Thoracic aorta (tissue), 2 donors: ENCODE results near the gene MAP1A. TPM values are rescaled to one million over a fixed set of nuclear protein-coding genes. Genes with fewer than 3 reads are reported as not detected.

Source experiments
- ATAC-seq: fragments of 150-250 bp; one replicate; pipeline ENCODE4 v1.8.0; 2017; ENCODE audit warnings: low read depth; ENCODE audit not compliant: insufficient number of reproducible peaks, low FRiP score
- DNase-seq: peaks from one replicate; pipeline ENCODE4 v3.0.0-alpha.2; 2020; ENCODE audit warnings: low spot score
- H3K27ac ChIP-seq, 2 donors: fragments of 200-600 bp; sonication (generic); 1 replicate in 1 of 2; 2 replicates in 1 of 2; pipeline ENCODE4 v1.5.1; 2016; ENCODE audit warnings: mild to moderate bottlenecking in 2 of 2, moderate library complexity in 2 of 2
- H3K27me3 ChIP-seq: fragments of 200-600 bp; sonication (generic); replicated peaks from 2 replicates; pipeline ENCODE4 v1.6.0; 2016; ENCODE audit warnings: mild to moderate bottlenecking; ENCODE audit not compliant: insufficient read depth
- H3K36me3 ChIP-seq: fragments of 200-600 bp; sonication (generic); one replicate; pipeline ENCODE4 v1.5.1; 2016
- H3K4me1 ChIP-seq, 2 donors: fragments of 200-600 bp; sonication (generic); 1 replicate in 1 of 2; 2 replicates in 1 of 2; pipeline versions ENCODE4 v1.5.1 to v1.6.0; 2016; ENCODE audit warnings: low read depth in 2 of 2, mild to moderate bottlenecking in 1 of 2; ENCODE audit not compliant: control insufficient read depth in 1 of 2
- H3K4me3 ChIP-seq: fragments of 200-600 bp; sonication (generic); 2 replicates; pipeline ENCODE4 v1.5.1; 2016; ENCODE audit warnings: mild to moderate bottlenecking
- H3K9me3 ChIP-seq: fragments of 200-600 bp; sonication (generic); 2 replicates; pipeline ENCODE4 v1.5.1; 2016
- total RNA-seq, 2 donors: library from RNA; depleted of rRNA; stranded (reverse); fragments of >200 nt; gene quantifications; one replicate each; pipeline versions ENCODE4 v1.1.0 to v1.2.3, GENCODE V29; 2016
- TF ChIP-seq, protein P1 (sequence below): fragments of 200-600 bp; sonication (generic); IDR thresholded peaks from one replicate; pipeline ENCODE4 v1.5.1; 2019; ENCODE audit warnings: antibody characterized with exemption

Gene MAP1A
- total RNA-seq, 2 donors from 2014 or later: 29.8 to 39.4 TPM

DNA sequence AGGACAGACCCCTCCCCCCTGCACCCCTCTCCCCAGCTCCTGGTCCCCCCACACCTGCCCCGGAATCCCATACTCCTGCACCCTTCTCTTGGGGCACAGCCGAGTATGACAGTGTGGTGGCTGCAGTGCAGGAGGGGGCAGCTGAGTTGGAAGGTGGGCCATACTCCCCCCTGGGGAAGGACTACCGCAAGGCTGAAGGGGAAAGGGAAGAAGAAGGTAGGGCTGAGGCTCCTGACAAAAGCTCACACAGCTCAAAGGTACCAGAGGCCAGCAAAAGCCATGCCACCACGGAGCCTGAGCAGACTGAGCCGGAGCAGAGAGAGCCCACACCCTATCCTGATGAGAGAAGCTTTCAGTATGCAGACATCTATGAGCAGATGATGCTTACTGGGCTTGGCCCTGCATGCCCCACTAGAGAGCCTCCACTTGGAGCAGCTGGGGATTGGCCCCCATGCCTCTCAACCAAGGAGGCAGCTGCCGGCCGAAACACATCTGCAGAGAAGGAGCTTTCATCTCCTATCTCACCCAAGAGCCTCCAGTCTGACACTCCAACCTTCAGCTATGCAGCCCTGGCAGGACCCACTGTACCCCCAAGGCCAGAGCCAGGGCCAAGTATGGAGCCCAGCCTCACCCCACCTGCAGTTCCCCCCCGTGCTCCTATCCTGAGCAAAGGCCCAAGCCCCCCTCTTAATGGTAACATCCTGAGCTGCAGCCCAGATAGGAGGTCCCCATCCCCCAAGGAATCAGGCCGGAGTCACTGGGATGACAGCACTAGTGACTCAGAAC is 9.8 kb downstream of the MAP1A start:
- no peak for ATAC-seq
- H3K4me1 ChIP-seq: peaks cover 0 to 5% of the 10 kb centered on the region in 2 donors
- no peak for DNase-seq
- H3K9me3 ChIP-seq: peaks cover 15% of the 10 kb centered on the region
- no peak overlapping the region for H3K27ac ChIP-seq
- no peaks in the 10 kb centered on the region for H3K27me3 ChIP-seq
- TF ChIP-seq, protein P1, sequence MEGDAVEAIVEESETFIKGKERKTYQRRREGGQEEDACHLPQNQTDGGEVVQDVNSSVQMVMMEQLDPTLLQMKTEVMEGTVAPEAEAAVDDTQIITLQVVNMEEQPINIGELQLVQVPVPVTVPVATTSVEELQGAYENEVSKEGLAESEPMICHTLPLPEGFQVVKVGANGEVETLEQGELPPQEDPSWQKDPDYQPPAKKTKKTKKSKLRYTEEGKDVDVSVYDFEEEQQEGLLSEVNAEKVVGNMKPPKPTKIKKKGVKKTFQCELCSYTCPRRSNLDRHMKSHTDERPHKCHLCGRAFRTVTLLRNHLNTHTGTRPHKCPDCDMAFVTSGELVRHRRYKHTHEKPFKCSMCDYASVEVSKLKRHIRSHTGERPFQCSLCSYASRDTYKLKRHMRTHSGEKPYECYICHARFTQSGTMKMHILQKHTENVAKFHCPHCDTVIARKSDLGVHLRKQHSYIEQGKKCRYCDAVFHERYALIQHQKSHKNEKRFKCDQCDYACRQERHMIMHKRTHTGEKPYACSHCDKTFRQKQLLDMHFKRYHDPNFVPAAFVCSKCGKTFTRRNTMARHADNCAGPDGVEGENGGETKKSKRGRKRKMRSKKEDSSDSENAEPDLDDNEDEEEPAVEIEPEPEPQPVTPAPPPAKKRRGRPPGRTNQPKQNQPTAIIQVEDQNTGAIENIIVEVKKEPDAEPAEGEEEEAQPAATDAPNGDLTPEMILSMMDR: no peak
- H3K36me3 ChIP-seq: peaks cover 24% of the 10 kb centered on the region
- H3K4me3 ChIP-seq: no peak overlapping the region

DNA sequence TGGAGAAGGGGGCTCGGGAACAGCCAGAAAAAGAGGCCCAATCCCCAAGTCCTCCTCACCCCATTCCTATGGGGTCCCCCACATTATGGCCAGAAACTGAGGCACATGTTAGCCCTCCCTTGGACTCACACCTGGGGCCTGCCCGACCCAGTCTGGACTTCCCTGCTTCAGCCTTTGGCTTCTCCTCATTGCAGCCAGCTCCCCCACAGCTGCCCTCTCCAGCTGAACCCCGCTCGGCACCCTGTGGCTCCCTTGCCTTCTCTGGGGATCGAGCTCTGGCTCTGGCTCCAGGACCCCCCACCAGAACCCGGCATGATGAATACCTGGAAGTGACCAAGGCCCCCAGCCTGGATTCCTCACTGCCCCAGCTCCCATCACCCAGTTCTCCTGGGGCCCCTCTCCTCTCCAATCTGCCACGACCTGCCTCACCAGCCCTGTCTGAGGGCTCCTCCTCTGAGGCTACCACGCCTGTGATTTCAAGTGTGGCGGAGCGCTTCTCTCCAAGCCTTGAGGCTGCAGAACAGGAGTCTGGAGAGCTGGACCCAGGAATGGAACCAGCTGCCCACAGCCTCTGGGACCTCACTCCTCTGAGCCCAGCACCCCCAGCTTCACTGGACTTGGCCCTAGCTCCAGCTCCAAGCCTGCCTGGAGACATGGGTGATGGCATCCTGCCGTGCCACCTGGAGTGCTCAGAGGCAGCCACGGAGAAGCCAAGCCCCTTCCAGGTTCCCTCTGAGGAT is 10.6 kb downstream of the MAP1A start:
- Histone ChIP-seq H3K27ac (no peak overlapping the region), H3K27me3 (no peaks in the 10 kb centered on the region), H3K9me3 (peaks cover 15% of the 10 kb centered on the region), H3K4me3 (no peak overlapping the region), H3K4me1 (peaks cover 0 to 5% of the 10 kb centered on the region in 2 donors), H3K36me3 (peaks cover 16% of the 10 kb centered on the region)
- DNase-seq: no peak
- TF ChIP-seq, protein P1: no peak
- no peak for ATAC-seq

DNA sequence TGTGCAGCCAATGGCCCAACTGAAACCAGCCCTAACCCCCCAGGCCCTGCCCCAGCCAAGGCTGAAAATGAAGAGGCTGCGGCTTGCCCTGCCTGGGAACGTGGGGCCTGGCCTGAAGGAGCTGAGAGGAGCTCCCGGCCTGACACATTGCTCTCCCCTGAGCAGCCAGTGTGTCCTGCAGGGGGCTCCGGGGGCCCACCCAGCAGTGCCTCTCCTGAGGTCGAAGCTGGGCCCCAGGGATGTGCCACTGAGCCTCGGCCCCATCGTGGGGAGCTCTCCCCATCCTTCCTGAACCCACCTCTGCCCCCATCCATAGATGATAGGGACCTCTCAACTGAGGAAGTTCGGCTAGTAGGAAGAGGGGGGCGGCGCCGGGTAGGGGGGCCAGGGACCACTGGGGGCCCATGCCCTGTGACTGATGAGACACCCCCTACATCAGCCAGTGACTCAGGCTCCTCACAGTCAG is 11.2 kb downstream of the MAP1A start:
- Histone ChIP-seq H3K27ac (no peak overlapping the region), H3K9me3 (peaks cover 15% of the 10 kb centered on the region), H3K4me1 (peaks cover 0 to 5% of the 10 kb centered on the region in 2 donors), H3K4me3 (no peak overlapping the region), H3K36me3 (peaks cover 10% of the 10 kb centered on the region), H3K27me3 (no peaks in the 10 kb centered on the region)
- no peak for DNase-seq
- ATAC-seq: no peak
- TF ChIP-seq, protein P1: no peak

DNA sequence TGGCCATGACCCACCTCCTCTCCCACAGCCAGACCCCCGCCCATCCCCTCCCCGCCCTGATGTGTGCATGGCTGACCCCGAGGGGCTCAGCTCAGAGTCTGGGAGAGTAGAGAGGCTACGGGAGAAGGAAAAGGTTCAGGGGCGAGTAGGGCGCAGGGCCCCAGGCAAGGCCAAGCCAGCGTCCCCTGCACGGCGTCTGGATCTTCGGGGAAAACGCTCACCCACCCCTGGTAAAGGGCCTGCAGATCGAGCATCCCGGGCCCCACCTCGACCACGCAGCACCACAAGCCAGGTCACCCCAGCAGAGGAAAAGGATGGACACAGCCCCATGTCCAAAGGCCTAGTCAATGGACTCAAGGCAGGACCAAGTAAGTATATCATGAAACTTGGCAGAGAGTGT is 11.7 kb downstream of the MAP1A start:
- peaks cover 5% of the 10 kb centered on the region for H3K36me3 ChIP-seq
- H3K4me1 ChIP-seq: peaks cover 0 to 5% of the 10 kb centered on the region in 2 donors
- no peak for ATAC-seq
- H3K27me3 ChIP-seq: no peaks in the 10 kb centered on the region
- peaks cover 11% of the 10 kb centered on the region for H3K9me3 ChIP-seq
- DNase-seq: no peak
- H3K27ac ChIP-seq: no peak overlapping the region
- no peak overlapping the region for H3K4me3 ChIP-seq
- TF ChIP-seq, protein P1: no peak
